DLD1 (cell line): ENCODE results near the gene TENM4.

Experiments used
- in situ Hi-C: cut with HindIII; loops from 2 replicates; pipeline ENCODE4 v1.10.0; 2017; ENCODE audit warnings: low sequenced_read_pairs

Gene TENM4

DNA sequence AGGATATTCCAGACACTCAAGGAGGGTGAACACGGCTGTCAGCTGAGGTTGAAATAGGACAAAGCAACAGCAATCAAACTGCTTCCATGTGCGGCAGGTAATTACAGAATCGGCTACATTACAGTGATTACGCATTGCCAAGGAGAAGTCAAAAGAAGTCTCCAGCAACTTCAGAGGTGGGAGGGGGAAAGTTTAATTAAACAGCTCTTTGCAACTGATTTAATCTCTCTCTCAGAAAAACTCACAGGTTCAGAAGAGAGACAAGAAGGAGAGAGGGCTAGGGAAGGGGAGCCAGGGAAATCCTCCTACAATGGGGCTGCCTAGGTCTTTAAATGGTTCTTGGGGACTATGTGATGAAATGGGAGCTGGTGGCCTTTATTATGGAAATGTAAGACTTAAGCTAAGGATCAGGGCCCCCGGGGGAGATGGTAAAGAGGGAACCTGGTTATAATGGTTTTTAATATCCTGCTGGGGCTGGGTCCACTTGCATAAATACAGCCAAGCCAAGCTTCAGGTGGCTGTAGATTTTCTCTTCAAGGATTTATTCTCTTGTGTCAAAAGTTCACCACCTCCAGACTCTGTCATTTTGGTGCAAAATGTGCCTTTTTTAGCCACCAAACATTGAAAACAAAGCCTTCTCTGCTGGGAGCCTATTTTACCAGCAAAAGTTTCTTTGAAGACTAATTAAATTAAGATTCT, 511.5 kb downstream of the TENM4 start:
- in situ Hi-C loops: no loop called here

DNA sequence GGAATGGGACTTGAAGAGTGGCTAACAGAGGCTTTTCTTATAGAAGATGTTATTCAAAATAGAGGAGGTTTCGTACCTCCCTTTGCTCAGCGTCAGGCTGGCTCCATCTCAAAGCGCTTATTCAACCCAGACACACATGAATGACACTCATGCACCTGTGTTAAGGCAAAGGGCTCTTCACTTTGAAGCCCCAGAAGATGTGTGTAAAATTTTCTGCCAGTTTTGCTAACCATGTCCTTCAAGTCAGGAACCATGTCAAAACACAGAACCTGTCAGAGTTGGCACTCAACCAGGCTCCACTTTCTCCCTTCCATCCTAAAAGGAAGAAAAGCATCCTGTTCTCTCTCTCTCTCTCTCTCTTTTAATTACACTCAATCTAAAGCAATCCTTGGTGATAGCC, 513.3 kb downstream of the TENM4 start:
- in situ Hi-C loops: no loop called here

DNA sequence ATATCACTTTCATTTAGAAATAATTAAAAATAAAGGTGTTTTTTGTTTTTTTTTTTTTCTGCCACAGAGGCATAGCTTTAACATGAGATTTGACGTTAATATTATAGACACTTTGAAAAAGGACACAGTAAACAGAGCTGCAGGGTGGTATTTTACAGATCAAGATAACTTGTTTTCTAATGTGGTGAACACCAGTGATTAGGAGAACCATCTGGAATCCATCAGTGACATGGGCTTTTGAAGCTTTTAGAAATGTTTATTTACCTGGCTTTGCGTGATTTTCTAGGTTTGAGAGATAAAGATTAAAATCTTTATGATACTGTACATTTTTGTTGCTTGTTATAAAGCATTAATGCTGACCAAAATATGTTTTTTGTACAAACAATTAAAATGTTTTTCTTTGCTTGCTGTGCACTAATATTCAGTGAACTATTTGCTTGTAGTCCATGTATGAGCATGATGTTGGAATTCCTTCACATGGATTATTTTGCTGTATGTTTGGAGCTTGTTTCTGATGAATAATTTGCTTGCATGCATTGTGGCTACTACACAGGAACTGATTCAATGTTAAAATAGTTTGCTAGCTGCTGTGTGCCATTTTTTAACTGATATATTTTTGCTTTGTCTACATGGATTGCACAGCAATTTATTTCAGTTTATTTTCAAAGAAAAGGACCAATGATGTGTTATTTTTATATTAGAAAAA, 514.0 kb downstream of the TENM4 start:
- in situ Hi-C loops: no loop called here

DNA sequence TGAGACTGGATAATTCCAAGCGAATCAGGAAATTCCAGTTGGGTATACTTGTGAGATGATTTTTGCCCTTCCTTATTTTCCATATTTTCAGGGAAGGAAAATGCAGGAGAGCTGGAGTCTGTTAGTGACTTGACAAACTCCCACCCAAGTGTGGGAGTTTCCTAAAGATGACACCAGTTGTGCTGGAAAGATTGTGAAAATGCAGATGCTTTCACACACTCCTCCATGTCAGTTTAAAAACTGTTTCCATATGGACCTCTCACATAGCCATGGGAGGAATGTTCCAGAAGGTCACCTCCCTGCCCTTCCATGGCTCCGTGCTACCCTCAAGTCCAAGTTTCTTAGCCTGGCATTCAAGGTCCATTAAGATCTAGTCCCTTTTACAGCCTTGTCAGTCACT, 515.4 kb downstream of the TENM4 start:
- in situ Hi-C loops: no loop called here

DNA sequence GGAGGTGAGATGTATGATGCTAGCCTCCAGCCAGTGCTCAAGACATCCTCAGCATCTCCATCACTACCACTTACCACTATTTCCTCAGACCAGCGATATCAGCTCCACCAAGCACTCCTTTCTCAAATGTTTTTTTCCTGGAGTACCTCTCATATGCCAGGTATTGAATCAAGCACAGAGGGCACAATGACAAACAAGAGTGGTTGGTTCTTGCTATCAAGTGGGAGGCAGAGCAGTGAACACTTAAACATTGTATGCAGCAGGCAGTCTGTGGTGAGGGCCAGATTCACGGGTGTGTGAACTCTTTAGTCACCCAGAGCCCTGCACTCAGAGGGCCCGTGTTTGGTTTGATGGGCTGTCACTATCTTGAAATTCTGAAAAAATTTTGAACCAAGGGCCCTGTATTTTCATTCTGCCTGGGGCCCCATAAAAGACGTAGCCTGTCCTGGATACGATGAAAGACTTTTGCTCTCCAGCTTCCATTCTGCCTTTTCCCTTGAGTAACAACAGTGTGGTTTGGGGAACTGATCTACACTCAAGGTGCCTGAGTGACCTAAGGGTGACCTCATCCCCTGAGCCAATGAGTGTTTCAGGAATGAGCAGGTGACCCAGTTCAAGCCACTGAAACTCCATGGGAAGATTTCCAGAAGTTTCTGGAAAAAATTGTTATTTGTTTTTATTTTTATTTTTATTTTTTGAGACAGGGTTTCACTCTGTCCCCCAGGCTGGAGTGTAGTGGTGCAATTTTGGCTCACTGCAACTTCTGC, 517.8 kb downstream of the TENM4 start:
- in situ Hi-C loops: no loop called here

DNA sequence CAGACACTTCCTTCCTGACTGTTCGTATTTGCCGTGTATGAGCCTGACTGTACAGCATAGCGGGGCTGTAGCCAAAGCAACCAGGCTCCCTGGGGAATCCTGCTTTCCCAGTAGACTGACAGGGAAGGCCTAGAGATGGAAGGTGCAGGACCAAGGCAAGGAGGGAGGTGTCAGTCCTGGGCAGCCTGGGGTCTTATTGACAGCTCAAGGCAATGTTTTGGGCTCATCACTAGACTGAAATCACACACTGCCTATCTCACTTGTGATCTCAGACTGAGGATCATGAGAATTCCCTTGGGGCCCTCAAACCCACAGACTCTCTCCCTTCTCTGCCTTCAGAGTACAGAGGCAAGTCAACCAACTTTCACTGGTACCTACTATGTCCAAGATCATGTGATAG, 519.3 kb downstream of the TENM4 start:
- in situ Hi-C loops: no loop called here

DNA sequence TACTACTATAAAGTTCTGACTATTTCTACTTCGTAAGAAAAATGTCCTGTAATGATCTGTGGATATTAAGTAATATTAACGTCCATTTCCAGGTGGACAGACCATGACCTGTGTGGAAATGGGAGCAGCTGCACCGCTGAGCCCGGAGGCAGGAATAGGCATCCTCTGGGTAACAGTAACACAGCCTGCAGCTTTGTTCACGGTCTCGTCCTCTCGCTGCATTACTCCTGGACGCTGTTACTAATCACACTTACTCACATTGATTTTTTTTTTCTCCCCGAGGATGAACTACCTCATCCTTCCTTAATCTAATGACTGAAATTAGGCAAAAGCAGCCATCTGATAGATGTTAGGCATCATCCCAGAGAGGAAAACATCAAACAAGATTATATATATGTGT, 520.5 kb downstream of the TENM4 start:
- in situ Hi-C loops: no loop called here

DNA sequence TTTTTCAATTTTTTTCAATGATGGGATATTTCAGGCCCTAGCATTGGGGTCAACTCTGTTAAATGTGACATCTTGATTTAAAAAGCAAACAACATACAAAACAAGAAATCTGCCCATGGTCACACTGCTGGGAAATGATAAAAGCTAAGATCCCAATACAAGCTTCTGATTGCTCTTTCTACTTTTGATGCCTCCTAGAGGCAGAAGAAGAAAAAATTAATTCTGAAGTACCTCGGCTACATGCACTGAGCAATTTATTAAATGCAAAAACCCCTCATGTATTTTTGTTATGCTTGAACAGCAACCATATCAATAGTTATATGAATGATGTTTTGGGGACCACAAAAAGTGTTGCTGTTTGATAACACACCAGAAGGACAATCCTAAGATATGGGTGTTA, 524.1 kb downstream of the TENM4 start:
- in situ Hi-C loops: no loop called here

DNA sequence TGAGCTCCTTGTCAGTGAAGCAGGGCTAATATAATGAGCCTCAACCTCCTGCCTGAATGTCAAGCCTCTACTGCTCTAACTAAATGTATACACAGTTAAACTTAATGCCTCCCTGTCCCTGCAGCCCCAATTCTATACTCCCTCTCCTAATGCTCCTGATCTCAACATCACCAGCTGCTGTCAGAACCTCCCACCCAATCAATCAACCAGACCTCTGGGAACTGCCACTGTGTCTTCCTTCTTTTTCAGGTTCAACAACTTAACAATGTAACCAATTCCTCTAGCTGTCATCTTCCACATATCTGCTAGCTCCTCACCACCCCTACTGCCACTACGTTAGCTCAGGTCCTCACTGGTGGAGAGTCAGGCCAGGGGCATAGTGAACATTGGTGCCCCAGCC, 526.3 kb downstream of the TENM4 start:
- in situ Hi-C loops: no loop called here

DNA sequence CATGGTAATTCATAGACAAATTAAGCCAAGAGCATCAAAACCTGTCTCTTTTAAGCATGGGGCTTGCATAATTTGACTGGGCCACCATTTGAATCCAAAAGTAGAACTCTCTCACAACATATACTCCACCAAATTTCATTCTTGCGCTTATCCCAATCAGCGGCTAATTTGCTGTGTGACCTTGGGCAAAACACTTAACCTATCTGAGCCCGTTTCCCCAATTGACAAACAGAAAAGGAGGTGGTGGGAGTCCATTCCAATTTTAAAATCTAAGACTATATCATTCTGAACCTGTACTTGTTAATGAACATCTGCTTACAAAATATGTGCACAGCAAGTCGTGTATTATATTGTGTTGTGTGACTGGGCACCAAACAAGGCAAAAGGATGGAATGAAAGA, 528.1 kb downstream of the TENM4 start:
- in situ Hi-C loops: no loop called here

DNA sequence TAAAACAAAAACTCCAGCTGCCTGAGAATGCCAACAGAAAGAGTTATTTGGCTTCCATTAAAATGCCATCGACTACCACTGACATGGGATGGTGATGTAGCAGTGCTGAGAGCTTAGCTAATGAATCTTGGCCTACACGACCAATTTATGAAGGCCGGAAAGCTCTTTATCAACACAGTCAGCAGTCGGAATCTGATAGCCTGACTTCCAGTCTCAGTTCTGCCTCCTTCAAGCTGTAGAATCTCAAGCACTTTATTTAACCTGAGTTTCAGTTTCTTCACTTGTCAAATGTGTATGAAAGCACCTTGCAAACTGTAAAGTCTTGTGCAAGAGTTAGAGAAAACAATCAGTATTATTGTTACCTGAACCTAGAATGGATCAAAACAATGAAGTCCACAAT, 530.5 kb downstream of the TENM4 start:
- in situ Hi-C loops: no loop called here

DNA sequence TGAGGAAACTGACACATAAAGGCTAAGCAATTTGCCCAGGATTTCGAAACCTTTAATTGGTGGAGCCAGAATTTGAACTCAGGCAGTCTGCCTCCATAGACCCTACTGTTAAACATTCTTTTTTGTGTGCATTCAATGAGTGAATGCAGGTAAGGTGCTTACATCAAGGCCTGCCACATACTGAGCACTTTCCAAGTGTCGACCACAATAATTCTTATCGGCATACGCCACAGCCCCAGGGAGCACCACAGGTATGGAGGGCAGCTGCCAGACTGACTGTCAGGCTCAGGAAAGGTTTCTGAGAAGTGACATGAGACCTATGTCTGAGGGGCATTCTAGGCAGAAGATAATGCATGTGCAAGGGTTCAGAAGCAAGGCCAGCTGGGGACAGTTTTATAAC, 531.4 kb downstream of the TENM4 start:
- in situ Hi-C loops: no loop called here

DNA sequence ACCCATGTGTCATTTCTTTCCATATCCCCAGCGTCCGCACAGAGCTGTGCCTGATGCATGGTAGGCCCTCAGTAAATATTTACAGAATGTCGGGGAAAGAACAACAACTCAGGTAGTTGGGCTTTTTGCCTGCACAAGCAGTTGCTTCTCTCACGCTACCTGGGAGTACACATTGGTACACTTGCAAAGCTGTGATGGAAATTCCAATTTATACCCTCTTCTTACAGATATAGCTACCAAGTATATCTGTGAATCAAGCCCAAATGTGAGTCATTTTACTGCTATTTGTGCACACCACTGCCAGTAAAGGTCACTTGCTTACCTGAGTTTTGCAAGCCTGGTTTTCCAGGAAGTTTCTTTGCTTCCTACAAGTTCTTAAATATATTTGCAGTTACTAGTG, 533.2 kb downstream of the TENM4 start:
- in situ Hi-C loops: no loop called here

DNA sequence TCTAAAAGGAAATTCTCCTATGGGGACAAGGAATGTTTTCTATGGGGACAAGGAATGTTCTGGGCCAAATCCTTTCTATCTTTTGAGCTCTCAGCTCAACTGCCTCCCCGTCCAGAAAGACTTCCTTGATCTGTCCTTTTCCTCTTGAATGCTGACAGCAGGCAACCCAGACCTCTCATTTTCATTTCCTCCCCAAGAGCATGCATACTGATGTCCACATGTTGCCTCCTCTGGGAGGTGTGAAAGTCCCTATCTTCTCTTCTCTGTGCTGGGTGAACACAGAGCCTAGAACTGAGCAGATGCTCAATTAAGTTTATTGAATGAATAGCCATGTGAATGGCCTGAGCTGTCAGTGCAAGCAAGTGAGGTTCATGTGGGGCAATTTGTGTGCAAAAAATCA, 534.3 kb downstream of the TENM4 start:
- in situ Hi-C loops: no loop called here

DNA sequence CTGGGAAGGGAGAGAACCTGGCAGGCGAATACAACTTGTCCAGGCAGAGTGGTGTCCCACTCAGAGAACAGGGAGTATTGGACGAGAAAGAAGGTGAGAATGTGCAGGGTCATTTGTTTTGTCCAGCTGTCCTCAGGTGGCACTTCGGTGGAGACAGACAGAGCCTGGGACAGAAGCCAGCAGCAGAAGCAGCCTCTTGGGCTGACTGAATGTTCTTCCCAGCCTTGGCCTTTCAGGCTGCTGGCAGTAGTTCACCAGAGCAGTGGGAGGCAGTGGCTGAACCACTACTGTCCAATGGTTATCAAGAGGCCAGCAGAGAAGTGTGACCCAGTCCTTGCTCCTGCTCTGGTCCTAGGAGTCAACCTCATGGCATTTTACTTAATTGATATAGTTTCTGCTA, 535.1 kb downstream of the TENM4 start:
- in situ Hi-C loops: no loop called here

DNA sequence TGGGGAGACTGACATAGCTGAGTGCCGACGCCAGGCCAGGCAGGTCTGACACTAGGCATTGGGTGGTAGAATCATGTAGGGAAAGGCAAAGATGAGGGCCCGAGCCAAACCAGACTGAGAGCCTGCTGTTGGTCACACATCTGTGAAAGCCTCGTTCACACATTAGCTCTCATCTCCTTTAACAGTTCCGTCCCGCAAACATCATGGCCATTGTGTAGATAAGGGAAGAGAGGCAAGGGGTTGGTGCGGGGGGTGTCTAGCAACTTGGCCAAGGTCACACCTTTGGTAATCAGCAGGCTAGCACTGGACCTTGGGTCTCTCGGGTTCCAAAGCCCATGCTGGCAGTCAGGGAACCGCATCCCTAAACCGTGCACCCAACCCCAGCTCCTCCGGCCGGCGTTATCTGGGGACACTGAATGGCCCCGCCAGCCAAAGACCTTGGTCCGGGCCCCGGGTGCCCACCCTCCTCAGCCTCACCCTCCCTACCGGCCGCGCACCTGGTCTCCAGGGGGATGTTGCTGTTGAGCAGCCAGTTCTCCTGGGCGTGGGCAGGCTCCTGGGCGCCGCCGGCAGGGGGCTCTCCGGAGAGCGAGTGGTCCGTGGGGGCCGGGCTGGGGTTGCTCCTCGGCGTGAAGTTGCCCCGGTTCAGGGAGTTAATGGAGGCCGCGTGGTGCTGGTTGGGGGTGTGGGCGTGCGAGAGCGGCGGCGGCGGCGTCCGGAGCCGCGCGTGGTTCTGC, 537.9 kb downstream of the TENM4 start:
- in situ Hi-C loops: no loop called here

DNA sequence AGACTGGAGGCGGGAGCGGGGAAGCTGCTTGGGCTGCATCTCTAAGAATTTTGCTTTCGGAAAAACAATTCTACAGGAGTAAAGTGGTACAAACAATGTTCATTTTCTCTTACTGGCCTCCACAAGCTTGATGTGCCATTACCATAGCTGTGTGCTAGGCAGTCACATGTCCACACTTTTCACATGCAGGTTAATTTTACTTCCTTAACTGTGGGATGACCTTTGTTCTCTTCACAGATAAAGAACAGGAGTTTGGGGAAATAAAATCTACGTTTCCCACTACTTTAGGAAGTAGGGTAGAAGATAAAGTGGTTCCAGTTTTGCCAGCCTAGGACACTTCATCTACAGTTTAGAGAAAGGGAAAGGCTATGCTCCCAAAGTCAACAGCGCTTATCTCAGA, 539.0 kb downstream of the TENM4 start:
- in situ Hi-C loops: no loop called here

DNA sequence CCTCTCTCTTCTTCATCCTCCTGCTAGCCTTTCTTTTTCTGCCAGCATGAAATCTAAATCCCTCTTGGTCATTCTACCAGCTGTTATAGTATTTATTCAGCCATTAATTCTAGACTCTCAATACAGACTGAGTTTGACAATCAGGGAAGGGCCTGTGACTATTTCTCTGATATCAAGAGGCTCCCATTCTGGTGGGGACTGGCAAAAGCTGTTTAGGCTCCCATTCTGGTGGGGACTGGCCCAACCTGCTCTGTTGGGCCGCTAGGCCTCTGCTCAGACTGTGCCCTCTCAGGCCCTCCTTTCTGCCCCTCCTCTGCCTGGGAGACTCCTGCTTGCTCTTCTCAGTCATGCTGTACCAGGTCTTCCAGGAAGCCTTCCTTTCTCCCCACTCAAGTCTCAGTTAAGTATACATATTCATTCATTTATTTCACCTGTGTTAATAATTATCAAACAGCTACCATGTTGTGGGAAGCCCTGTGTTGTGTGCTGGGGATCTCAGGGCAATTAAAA, 542.5 kb downstream of the TENM4 start:
- in situ Hi-C loops: no loop called here

DNA sequence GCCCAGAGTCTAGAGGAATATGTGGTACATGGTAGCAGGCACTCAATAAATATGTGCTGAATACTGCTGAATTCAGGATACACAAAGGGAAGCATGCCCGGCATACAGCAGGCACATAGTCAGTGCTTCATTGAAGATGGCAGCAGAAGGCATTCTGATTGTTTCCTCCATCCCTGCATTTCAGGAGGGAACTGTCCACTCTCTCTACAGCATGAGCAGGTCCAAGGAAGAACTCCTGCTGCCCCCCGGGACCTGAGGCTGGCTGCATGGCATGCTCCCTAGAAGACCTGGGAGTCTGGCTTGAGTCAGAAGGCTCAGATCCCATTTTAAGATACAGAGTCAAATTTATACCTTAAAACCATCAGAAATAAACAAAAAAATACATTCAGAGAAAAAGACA, 546.8 kb downstream of the TENM4 start:
- in situ Hi-C loops: no loop called here

DNA sequence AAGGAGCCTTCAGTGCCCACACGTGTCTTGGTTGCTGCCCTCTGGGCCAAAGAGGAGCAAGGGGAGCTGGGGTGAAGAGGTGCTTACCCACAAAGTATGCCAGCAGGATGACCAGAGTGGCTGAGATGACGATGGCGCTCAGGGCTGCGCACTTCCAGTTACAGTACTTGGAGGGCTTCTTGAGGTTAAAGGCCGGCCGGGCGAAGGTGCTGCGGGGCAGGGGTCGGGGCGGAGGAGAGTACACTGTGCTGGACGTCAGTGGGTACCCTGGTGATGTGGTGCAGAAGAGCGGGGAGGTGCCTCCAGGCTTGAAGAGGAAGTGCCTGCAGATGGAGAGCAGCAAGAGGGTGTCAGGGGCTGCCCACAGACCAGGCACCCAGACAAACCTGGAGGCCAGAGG, 551.1 kb downstream of the TENM4 start:
- in situ Hi-C loops: no loop called here

DNA sequence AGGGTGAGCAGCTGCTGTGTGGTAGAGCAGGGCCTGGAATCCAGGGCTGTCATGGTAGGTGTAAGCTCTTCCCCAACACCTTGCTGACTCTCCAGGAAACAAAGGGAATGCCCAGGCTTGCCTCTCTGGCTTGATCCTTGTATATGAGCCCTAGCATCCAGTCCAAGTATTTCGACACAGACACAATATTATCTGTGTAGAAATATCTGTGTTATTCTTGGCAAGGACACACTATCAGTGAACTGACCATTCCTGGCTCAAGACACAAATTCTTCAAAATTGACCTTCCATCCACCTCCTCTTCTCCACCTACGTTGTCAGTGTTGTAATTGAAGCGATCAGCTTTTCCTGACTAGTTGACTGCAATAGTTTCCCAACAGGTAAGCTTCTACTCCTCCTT, 554.2 kb downstream of the TENM4 start:
- in situ Hi-C loops: no loop called here
